ENCODE results near the gene MAP3K19. TPM values are rescaled to one million over a fixed set of nuclear protein-coding genes. Genes with fewer than 3 reads are reported as not detected.

Gene MAP3K19
- total RNA-seq, 1 experiment from 2014 or later, result not detected

DNA sequence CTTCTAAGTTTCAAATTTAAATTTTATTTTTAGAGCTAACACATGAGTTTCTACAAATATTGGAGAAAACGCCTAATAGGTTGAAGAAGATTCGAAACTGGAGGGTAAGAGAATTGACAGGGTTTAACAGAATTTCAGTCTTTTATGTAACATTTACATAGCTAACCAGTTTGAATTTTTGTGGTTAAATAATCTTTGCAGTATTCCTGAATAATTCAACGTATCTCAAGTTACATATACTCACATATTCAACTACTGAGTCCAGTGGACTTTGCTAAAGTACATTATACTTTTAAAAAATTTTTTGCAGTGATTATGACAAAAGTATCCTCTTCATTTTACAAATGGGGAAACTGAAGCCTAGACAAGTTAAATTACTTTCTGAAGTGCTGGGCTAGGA, 94.6 kb downstream of the MAP3K19 start:
- peaks cover 58% of the 10 kb centered on the region for H3K36me3 Mint-ChIP-seq (ENCODE audit: insufficient read depth, unreplicated experiment)
- CTCF ChIA-PET, result no interaction called here
- H3K27me3 Mint-ChIP-seq (ENCODE audit: unreplicated experiment), result no peaks in the 10 kb centered on the region
- BruUV-seq (replicated peaks), result no TSS peak
- no peak overlapping the region for H3K4me3 Mint-ChIP-seq (ENCODE audit: low read depth, unreplicated experiment)
- DNase-seq, result no peak
- TF ChIP-seq, protein P1, sequence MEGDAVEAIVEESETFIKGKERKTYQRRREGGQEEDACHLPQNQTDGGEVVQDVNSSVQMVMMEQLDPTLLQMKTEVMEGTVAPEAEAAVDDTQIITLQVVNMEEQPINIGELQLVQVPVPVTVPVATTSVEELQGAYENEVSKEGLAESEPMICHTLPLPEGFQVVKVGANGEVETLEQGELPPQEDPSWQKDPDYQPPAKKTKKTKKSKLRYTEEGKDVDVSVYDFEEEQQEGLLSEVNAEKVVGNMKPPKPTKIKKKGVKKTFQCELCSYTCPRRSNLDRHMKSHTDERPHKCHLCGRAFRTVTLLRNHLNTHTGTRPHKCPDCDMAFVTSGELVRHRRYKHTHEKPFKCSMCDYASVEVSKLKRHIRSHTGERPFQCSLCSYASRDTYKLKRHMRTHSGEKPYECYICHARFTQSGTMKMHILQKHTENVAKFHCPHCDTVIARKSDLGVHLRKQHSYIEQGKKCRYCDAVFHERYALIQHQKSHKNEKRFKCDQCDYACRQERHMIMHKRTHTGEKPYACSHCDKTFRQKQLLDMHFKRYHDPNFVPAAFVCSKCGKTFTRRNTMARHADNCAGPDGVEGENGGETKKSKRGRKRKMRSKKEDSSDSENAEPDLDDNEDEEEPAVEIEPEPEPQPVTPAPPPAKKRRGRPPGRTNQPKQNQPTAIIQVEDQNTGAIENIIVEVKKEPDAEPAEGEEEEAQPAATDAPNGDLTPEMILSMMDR (IDR thresholded peaks at IDR 0.05; ENCODE audit: unreplicated experiment), result no peak
- H3K4me1 Mint-ChIP-seq (ENCODE audit: low read depth, unreplicated experiment), result peaks cover 8% of the 10 kb centered on the region
- H3K9me3 Mint-ChIP-seq (ENCODE audit: low read depth, unreplicated experiment), result no peaks in the 10 kb centered on the region
- no peak overlapping the region for H3K27ac Mint-ChIP-seq (ENCODE audit: unreplicated experiment)
- intact Hi-C loops (cut with micrococcal nuclease; ENCODE audit: unreplicated experiment), result no loop called here

DNA sequence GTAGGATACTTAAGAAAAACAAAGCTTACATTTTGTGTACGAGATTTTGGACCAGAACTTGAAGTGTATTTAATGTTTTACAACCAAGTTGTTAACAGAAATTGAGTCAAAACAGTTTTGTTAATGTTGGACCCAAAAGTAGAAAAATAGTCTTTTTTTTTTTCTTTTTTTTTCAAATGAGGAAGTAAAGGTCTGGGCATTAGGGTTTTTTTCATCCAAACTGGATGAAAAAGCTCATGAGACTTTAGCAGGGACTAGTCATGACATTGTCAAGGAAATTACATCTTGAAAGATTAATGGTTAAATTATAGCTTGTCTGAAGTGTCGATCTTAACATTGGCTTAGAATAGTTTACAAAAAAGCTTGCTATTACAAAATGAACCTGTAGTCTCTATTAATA, 96.4 kb downstream of the MAP3K19 start:
- H3K27me3 Mint-ChIP-seq (ENCODE audit: unreplicated experiment), result no peaks in the 10 kb centered on the region
- no peak overlapping the region for H3K4me3 Mint-ChIP-seq (ENCODE audit: low read depth, unreplicated experiment)
- TF ChIP-seq, protein P1 (IDR thresholded peaks at IDR 0.05; ENCODE audit: unreplicated experiment), result no peak
- no peak for DNase-seq
- H3K36me3 Mint-ChIP-seq (ENCODE audit: insufficient read depth, unreplicated experiment), result peaks cover 61% of the 10 kb centered on the region
- CTCF ChIA-PET, result no interaction called here
- intact Hi-C loops (cut with micrococcal nuclease; ENCODE audit: unreplicated experiment), result no loop called here
- BruUV-seq (replicated peaks), result no TSS peak
- H3K4me1 Mint-ChIP-seq (ENCODE audit: low read depth, unreplicated experiment), result peaks cover 8% of the 10 kb centered on the region
- H3K9me3 Mint-ChIP-seq (ENCODE audit: low read depth, unreplicated experiment), result no peaks in the 10 kb centered on the region
- no peak overlapping the region for H3K27ac Mint-ChIP-seq (ENCODE audit: unreplicated experiment)

DNA sequence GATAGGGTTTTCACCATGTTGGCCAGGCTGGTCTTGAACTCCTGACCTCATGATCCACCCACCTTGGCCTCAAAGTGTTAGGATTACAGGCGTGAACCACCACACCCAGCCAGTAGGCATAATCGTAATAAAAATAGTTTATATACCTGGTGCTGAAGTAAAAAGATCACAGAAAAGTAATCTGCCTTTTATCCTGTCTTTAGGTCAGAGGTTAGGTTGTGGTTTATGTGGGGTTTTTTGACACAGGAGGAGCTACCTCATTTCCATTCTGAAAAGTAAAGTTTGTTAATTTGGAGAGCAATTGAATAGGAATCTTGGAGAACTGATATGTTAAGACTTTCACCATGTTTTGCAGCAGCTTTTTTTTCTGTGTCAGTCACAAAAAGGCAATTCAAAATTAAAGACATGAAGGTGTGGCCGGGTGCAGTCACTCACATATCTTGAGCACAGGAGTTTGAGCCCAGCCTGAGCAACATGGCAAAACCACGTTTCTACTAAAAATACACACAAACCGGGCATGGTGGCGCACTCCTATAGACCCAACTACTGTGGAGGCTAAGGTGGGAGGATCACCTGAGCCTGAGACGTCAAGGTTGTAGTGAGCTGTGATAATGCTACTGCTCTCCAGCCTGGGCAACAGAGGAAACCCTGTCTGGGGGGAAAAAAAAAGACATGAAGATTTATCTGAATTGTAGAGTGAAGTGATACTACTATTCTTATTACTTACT, 97.1 kb downstream of the MAP3K19 start:
- TF ChIP-seq, protein P1 (IDR thresholded peaks at IDR 0.05; ENCODE audit: unreplicated experiment), result no peak
- DNase-seq, result no peak
- intact Hi-C loops (cut with micrococcal nuclease; ENCODE audit: unreplicated experiment), result no loop called here
- H3K4me1 Mint-ChIP-seq (ENCODE audit: low read depth, unreplicated experiment), result peaks cover 8% of the 10 kb centered on the region
- H3K36me3 Mint-ChIP-seq (ENCODE audit: insufficient read depth, unreplicated experiment), result peaks cover 68% of the 10 kb centered on the region
- H3K27me3 Mint-ChIP-seq (ENCODE audit: unreplicated experiment), result no peaks in the 10 kb centered on the region
- no TSS peak for BruUV-seq (replicated peaks)
- H3K27ac Mint-ChIP-seq (ENCODE audit: unreplicated experiment), result no peak overlapping the region
- CTCF ChIA-PET, result no interaction called here
- no peak overlapping the region for H3K4me3 Mint-ChIP-seq (ENCODE audit: low read depth, unreplicated experiment)
- no peaks in the 10 kb centered on the region for H3K9me3 Mint-ChIP-seq (ENCODE audit: low read depth, unreplicated experiment)

DNA sequence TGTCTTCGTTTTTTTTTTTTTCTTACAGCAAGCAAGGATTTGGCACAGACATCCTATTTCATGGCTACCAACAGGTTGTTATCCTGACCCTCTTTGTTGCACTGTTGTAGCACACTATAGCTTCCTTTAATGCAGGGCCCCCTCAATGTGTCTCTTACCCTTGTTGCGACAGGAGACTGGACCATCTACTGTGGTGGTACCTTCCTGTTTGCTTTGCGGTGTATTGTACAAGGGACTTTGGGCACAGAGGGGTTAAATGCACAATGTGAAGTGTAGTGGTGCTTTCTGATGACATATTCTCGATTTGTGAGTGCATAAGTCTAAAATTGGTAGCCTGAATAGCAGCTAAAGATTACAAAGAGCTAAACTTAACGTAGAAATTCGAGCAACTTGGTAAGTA, 101.2 kb downstream of the MAP3K19 start:
- intact Hi-C loops (cut with micrococcal nuclease; ENCODE audit: unreplicated experiment), result no loop called here
- no TSS peak for BruUV-seq (replicated peaks)
- no peak for DNase-seq
- Mint-ChIP-seq H3K9me3 (ENCODE audit: low read depth, unreplicated experiment) (no peaks in the 10 kb centered on the region), H3K36me3 (ENCODE audit: insufficient read depth, unreplicated experiment) (peaks cover 47% of the 10 kb centered on the region), H3K27me3 (ENCODE audit: unreplicated experiment) (no peaks in the 10 kb centered on the region), H3K27ac (ENCODE audit: unreplicated experiment) (no peak overlapping the region), H3K4me3 (ENCODE audit: low read depth, unreplicated experiment) (no peak overlapping the region), H3K4me1 (ENCODE audit: low read depth, unreplicated experiment) (no peaks in the 10 kb centered on the region)
- TF ChIP-seq, protein P1 (IDR thresholded peaks at IDR 0.05; ENCODE audit: unreplicated experiment), result no peak
- CTCF ChIA-PET, result no interaction called here

Data from Calu3 (cell line).